HAP-1 (cell line): ENCODE data around the gene RGPD8.
A peak's percentile ranks its signal among the peaks of the same experiment; 100 is the strongest.
"Not testable (repeated sequence)": the region's sequence is repeated elsewhere in the genome, so short reads cannot be mapped to it uniquely, and the experiment has no call there.

ENCODE experiments used
- DNase-seq, 2 experiments: peaks; one replicate each; pipeline ENCODE4 v3.0.0-alpha.2; 2016 to 2020; ENCODE audit warnings: low spot score in 2 of 2
- H3K27me3 ChIP-seq: fragments of 250-450 bp; sonication (Bioruptor Pico); 2 replicates; pipeline ENCODE4 v1.5.1; 2020; ENCODE audit warnings: low read depth, mild to moderate bottlenecking, moderate library complexity
- H3K36me3 ChIP-seq: fragments of 250-450 bp; sonication (Bioruptor Pico); replicated peaks from 2 replicates; pipeline ENCODE4 v1.5.1; 2020; ENCODE audit warnings: mild to moderate bottlenecking
- H3K4me1 ChIP-seq: fragments of 250-450 bp; sonication (Bioruptor Pico); 2 replicates; pipeline ENCODE4 v1.5.1; 2020; ENCODE audit warnings: mild to moderate bottlenecking
- H3K4me3 ChIP-seq: fragments of 250-450 bp; sonication (Bioruptor Pico); 2 replicates; pipeline ENCODE4 v1.5.1; 2020; ENCODE audit warnings: mild to moderate bottlenecking, moderate library complexity
- H3K9me3 ChIP-seq: fragments of 250-450 bp; sonication (Bioruptor Pico); 2 replicates; pipeline ENCODE4 v1.5.1; 2020; ENCODE audit warnings: mild to moderate bottlenecking, moderate library complexity
- in situ Hi-C: fragments of 300-500 bp; cut with MboI; formaldehyde crosslinking; loops from 3 replicates; pipeline ENCODE4 v1.14.3; 2020; ENCODE audit warnings: low sequenced_read_pairs, inconsistent platforms, mixed read lengths

Gene RGPD8

GRCh38 chr2:112433480-112433879 lies at the start of gene RGPD8:
Gene RGPD8 (minus strand): TSS chr2:112433645. CDS start chr2:112433453, 192 bp downstream.
- DNase-seq, result peak; percentile 75 to 92
- peak within 1 kb of the TSS; percentile 41 for H3K4me3 ChIP-seq
- not testable (repeated sequence) for H3K27me3 ChIP-seq

GRCh38 chr2:112483042-112483473 lies 49.6 kb upstream of the RGPD8 start:
- Histone ChIP-seq H3K36me3 (peaks cover 32% of the 10 kb centered on the region), H3K4me3 (peak overlapping the region; percentile 67), H3K27me3 (no peaks in the 10 kb centered on the region), H3K4me1 (peaks cover 17% of the 10 kb centered on the region), H3K9me3 (no peaks in the 10 kb centered on the region)
- in situ Hi-C loops, result no loop called here
- peak; percentile 50 to 57 for DNase-seq

More at GRCh38 chr2:112433480-112433879, at the start of gene RGPD8:
- in situ Hi-C loops, H3K9me3 ChIP-seq, H3K4me1 ChIP-seq, H3K36me3 ChIP-seq: not testable (repeated sequence)

GRCh38 chr2:112482309-112483041 lies 49.0 kb upstream of the RGPD8 start:
- Histone ChIP-seq H3K9me3 (no peaks in the 10 kb centered on the region), H3K36me3 (peaks cover 32% of the 10 kb centered on the region), H3K4me1 (peaks cover 17% of the 10 kb centered on the region), H3K4me3 (peak overlapping the region; percentile 67), H3K27me3 (no peaks in the 10 kb centered on the region)
- in situ Hi-C loops, result no loop called here
- DNase-seq, result peak in 1 of 2 experiments; percentile 62

GRCh38 chr2:112481528-112482233 lies 48.2 kb upstream of the RGPD8 start, which contains the start of gene TTL:
Gene TTL (plus strand): TSS chr2:112482156. CDS start chr2:112482345, 189 bp downstream.
- Histone ChIP-seq H3K9me3 (no peaks in the 10 kb centered on the region), H3K27me3 (no peaks in the 10 kb centered on the region), H3K36me3 (peaks cover 24% of the 10 kb centered on the region), H3K4me3 (peak within 1 kb of the TSS; percentile 67), H3K4me1 (peaks cover 17% of the 10 kb centered on the region)
- in situ Hi-C loops, result no loop called here
- peak; percentile 64 to 79 for DNase-seq

- H3K4me1 ChIP-seq, result peaks cover 17% of the 10 kb centered on the region
- DNase-seq, result peak; percentile 72 to 89
- peak overlapping the region; percentile 55 for H3K4me3 ChIP-seq
- H3K27me3 ChIP-seq, result no peaks in the 10 kb centered on the region
- H3K36me3 ChIP-seq, result peaks cover 18% of the 10 kb centered on the region
- no peaks in the 10 kb centered on the region for H3K9me3 ChIP-seq
- in situ Hi-C loops, result no loop called here
These were observed 47.6 kb upstream of the RGPD8 start for GRCh38 chr2:112481050-112481527.

GRCh38 chr2:112480530-112481049 lies 47.1 kb upstream of the RGPD8 start:
- Histone ChIP-seq H3K4me1 (peaks cover 17% of the 10 kb centered on the region), H3K4me3 (peak overlapping the region; percentile 55), H3K36me3 (peaks cover 13% of the 10 kb centered on the region), H3K9me3 (no peaks in the 10 kb centered on the region), H3K27me3 (no peaks in the 10 kb centered on the region)
- in situ Hi-C loops, result no loop called here
- no peak for DNase-seq

- H3K4me1 ChIP-seq, result peaks cover 7% of the 10 kb centered on the region
- in situ Hi-C loops, result no loop called here
- H3K4me3 ChIP-seq, result no peak overlapping the region
- no peaks in the 10 kb centered on the region for H3K9me3 ChIP-seq
- no peaks in the 10 kb centered on the region for H3K27me3 ChIP-seq
- no peak for DNase-seq
- H3K36me3 ChIP-seq, result no peaks in the 10 kb centered on the region
These were observed 43.0 kb upstream of the RGPD8 start for GRCh38 chr2:112476434-112476833.

GRCh38 chr2:112474844-112475486 lies 41.5 kb upstream of the RGPD8 start:
- no peak for DNase-seq
- in situ Hi-C loops, result no loop called here
- Histone ChIP-seq H3K4me3 (no peak overlapping the region), H3K9me3 (no peaks in the 10 kb centered on the region), H3K27me3 (no peaks in the 10 kb centered on the region), H3K4me1 (peaks cover 4% of the 10 kb centered on the region), H3K36me3 (no peaks in the 10 kb centered on the region)

- in situ Hi-C loops, result no loop called here
- Histone ChIP-seq H3K36me3 (no peaks in the 10 kb centered on the region), H3K4me3 (no peak overlapping the region), H3K27me3 (no peaks in the 10 kb centered on the region), H3K9me3 (no peaks in the 10 kb centered on the region), H3K4me1 (no peaks in the 10 kb centered on the region)
- DNase-seq, result no peak
These were observed 39.3 kb upstream of the RGPD8 start for GRCh38 chr2:112472547-112473263.

- no peaks in the 10 kb centered on the region for H3K36me3 ChIP-seq
- DNase-seq, result no peak
- H3K9me3 ChIP-seq, result peaks cover 2% of the 10 kb centered on the region; the same call in 1 of the 2 replicates
- H3K4me3 ChIP-seq, result no peak overlapping the region
- in situ Hi-C loops, result no loop called here
- 0 out of 2 replicates have a peak, but pooled peaks cover 8% of the 10 kb centered on the region for H3K27me3 ChIP-seq
- H3K4me1 ChIP-seq, result no peaks in the 10 kb centered on the region
These were observed 31.9 kb upstream of the RGPD8 start for GRCh38 chr2:112465382-112465781.

- no peaks in the 10 kb centered on the region for H3K4me1 ChIP-seq
- peaks cover 2% of the 10 kb centered on the region; the same call in 1 of the 2 replicates for H3K9me3 ChIP-seq
- DNase-seq, result no peak
- in situ Hi-C loops, result no loop called here
- H3K27me3 ChIP-seq, result 0 out of 2 replicates have a peak, but pooled peaks cover 8% of the 10 kb centered on the region
- H3K4me3 ChIP-seq, result no peak overlapping the region
- no peaks in the 10 kb centered on the region for H3K36me3 ChIP-seq
These were observed 29.8 kb upstream of the RGPD8 start for GRCh38 chr2:112463256-112463655.

GRCh38 chr2:112462178-112462577 lies 28.7 kb upstream of the RGPD8 start:
- peaks cover 2% of the 10 kb centered on the region; the same call in 1 of the 2 replicates for H3K9me3 ChIP-seq
- no peak overlapping the region for H3K4me3 ChIP-seq
- H3K27me3 ChIP-seq, result 0 out of 2 replicates have a peak, but pooled peaks cover 4% of the 10 kb centered on the region
- no peak for DNase-seq
- no peaks in the 10 kb centered on the region for H3K4me1 ChIP-seq
- in situ Hi-C loops, result no loop called here
- no peaks in the 10 kb centered on the region for H3K36me3 ChIP-seq

GRCh38 chr2:112459372-112459771 lies 25.9 kb upstream of the RGPD8 start:
- no peaks in the 10 kb centered on the region for H3K36me3 ChIP-seq
- in situ Hi-C loops, result no loop called here
- no peak for DNase-seq
- H3K9me3 ChIP-seq, result peaks cover 2% of the 10 kb centered on the region; the same call in 1 of the 2 replicates
- H3K27me3 ChIP-seq, result 0 out of 2 replicates have a peak, but pooled peaks cover 4% of the 10 kb centered on the region
- no peaks in the 10 kb centered on the region for H3K4me1 ChIP-seq
- H3K4me3 ChIP-seq, result no peak overlapping the region
